HUES48 (cell line): ENCODE measurements around the gene HOXB3.

Experiments
- H3K27ac ChIP-seq: one replicate; pipeline ENCODE4 v1.7.0; 2013; ENCODE audit warnings: low read depth, low read length, inconsistent platforms
- H3K27me3 ChIP-seq: 2 replicates; pipeline ENCODE4 v1.6.1; 2013; ENCODE audit warnings: mild to moderate bottlenecking, low read length; ENCODE audit not compliant: control insufficient read depth, insufficient read depth
- H3K36me3 ChIP-seq: 2 replicates; pipeline ENCODE4 v1.6.1; 2013; ENCODE audit warnings: low read length; ENCODE audit not compliant: control insufficient read depth, insufficient read depth
- H3K4me1 ChIP-seq: 2 replicates; pipeline ENCODE4 v1.6.1; 2013; ENCODE audit warnings: mild to moderate bottlenecking, low read length; ENCODE audit not compliant: control insufficient read depth, insufficient read depth
- H3K4me3 ChIP-seq: 2 replicates; pipeline ENCODE4 v1.5.1; 2013; ENCODE audit warnings: mild to moderate bottlenecking, low read depth, low read length
- H3K9ac ChIP-seq: 2 replicates; pipeline ENCODE4 v1.6.1; 2013; ENCODE audit warnings: mild to moderate bottlenecking, low read depth, low read length, moderate library complexity
- H3K9me3 ChIP-seq: 2 replicates; pipeline ENCODE4 v1.6.1; 2013; ENCODE audit warnings: low read length; ENCODE audit not compliant: control insufficient read depth, insufficient read depth

Gene HOXB3

DNA sequence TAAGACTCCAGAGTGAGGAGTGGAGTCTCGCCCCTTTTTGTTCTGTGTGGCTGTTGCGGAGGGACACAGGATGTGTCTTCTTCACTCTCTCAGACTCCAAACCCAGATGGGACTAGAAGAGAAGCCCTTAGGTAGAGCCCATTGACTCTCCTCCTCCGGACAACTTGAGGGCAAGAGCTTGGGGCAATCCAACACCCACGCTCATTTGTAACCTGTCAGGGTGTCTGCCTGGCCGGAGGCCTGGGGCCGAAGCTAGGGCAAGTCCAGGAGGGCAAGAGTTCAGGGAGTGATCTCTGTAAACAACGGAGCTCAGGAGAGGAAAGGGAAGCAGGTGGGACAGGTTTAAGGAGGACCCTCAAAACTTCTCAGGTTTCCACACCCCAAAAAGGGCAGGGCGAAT is 57.8 kb downstream of the HOXB3 start:
- H3K27ac ChIP-seq, result no peak overlapping the region
- no peak overlapping the region for H3K9ac ChIP-seq
- peaks cover 81% of the 10 kb centered on the region for H3K27me3 ChIP-seq
- H3K36me3 ChIP-seq, result no peaks in the 10 kb centered on the region
- no peaks in the 10 kb centered on the region for H3K9me3 ChIP-seq
- peaks cover 37% of the 10 kb centered on the region for H3K4me1 ChIP-seq
- H3K4me3 ChIP-seq, result no peak overlapping the region

DNA sequence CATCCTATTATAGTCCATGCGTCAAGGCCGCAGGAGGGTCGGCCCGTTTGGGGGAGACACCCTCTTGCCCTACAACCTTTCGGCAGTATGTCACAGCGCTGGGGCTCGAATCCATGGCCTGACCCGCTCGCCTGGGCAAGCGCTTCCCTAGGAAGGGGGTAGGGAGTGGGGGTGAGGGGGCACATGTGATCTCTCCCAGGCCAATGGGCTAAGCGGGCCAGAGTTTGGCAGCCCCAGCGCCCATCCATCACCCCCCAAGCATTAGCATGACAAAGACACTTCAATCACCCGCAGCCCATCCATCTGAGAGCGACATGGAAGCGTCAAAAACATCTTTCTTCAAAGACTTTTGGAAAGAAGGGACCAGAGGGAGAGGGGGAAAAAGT is 59.2 kb downstream of the HOXB3 start, which contains the start of gene HOXB1:
Gene HOXB1 (minus strand): TSS at position 125 of the 386 bp plus-strand sequence. CDS start 107 bp downstream, at position 18.
- no peak within 1 kb of the TSS; the same call in 1 of the 2 replicates for H3K4me3 ChIP-seq
- peaks cover 85% of the 10 kb centered on the region for H3K27me3 ChIP-seq
- H3K27ac ChIP-seq, result no peak within 1 kb of the TSS
- H3K4me1 ChIP-seq, result peaks cover 45% of the 10 kb centered on the region
- no peaks in the 10 kb centered on the region for H3K36me3 ChIP-seq
- H3K9me3 ChIP-seq, result no peaks in the 10 kb centered on the region
- no peak within 1 kb of the TSS for H3K9ac ChIP-seq

DNA sequence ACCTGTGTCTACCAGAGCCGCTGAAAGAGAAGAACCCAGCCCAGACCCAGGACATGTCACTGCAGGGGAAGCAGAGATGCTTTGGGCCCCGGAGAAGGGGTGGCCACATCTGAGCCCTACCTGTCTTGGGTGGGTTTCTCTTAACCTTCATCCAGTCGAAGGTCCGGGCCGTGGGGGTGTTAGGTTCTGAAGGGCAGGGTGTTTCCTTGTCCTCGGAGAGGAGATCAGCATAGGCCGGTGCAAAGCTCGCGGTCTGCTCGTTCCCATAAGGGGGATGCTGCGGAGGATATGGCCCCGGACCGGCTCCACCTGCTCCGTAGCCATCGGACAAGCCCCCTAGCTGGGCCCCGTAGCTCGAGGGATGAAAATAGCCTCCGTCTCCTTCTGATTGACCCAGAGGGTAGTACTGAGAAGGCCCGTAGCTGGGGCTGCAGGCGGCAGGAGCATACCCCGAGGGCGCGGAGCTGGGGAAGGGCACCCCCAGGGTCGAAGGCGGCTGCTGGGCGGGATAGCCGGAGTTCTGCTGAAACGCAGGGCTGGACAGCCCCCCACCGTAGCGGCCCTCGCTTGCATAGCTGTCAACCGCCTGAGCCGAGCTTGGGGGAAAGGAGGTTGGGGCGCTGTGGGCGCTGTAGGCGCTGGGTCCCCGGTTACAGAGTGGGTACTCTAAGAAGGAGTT is 59.7 kb downstream of the HOXB3 start:
- Histone ChIP-seq H3K27ac (no peak overlapping the region), H3K4me3 (no peak overlapping the region; the same call in 1 of the 2 replicates), H3K4me1 (peaks cover 45% of the 10 kb centered on the region), H3K9ac (no peak overlapping the region), H3K36me3 (no peaks in the 10 kb centered on the region), H3K9me3 (no peaks in the 10 kb centered on the region), H3K27me3 (peaks cover 91% of the 10 kb centered on the region)

DNA sequence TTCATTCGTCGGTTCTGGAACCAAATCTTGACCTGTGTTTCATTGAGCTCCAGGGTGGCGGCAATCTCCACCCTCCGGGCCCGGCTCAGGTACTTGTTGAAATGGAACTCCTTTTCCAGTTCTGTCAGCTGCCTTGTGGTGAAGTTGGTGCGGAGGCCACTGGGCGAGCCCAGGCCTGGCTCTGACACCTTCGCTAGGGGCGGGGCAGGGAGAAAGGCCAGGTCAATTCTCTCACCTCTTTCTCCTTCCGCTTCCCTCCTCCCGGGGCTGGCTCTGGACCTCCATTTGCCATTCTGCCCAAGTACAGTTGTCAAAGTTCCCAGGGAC is 60.4 kb downstream of the HOXB3 start:
- Histone ChIP-seq H3K9me3 (no peaks in the 10 kb centered on the region), H3K36me3 (no peaks in the 10 kb centered on the region), H3K27me3 (peaks cover 98% of the 10 kb centered on the region), H3K9ac (no peak overlapping the region), H3K27ac (no peak overlapping the region), H3K4me3 (no peak overlapping the region), H3K4me1 (peaks cover 45% of the 10 kb centered on the region)

DNA sequence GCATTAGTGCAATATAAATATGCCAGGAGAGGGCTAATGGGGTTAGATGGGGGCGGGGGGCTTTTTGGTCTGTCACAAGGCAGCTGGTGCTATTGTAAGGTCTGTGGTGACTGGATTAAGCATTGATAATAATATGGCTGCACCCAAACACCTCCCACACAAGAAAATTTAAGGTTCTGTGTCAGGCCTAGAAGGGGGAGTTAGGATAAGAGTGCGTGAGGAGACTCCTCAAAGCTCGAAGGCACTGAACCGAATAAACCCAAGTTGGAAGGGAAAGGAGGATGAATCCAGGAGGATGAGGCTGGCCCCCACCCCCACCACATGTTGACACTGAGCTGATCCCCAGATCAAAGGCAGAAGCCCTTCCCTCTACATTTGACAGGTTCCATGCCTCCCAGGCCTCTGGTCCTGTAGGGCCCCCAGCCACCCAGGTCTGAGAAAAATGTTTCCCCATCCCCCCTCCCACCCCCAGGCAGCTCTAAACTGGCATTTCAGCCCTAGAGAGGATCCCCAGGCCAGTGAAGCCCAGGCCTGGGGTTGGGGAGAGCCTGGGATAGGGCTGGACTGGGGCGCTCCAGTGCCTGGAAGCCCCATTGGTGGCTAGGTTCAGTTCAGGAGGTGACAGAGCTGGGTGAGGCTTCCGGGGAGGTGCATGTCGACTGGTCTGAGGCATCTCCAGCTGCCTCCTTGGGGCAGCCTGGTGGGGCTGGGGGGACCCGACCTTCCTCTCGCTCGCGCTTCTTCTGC is 60.9 kb downstream of the HOXB3 start:
- Histone ChIP-seq H3K9me3 (no peaks in the 10 kb centered on the region), H3K27me3 (peaks cover 98% of the 10 kb centered on the region), H3K4me1 (peaks cover 45% of the 10 kb centered on the region), H3K9ac (no peak overlapping the region), H3K36me3 (no peaks in the 10 kb centered on the region), H3K4me3 (no peak overlapping the region), H3K27ac (no peak overlapping the region)

DNA sequence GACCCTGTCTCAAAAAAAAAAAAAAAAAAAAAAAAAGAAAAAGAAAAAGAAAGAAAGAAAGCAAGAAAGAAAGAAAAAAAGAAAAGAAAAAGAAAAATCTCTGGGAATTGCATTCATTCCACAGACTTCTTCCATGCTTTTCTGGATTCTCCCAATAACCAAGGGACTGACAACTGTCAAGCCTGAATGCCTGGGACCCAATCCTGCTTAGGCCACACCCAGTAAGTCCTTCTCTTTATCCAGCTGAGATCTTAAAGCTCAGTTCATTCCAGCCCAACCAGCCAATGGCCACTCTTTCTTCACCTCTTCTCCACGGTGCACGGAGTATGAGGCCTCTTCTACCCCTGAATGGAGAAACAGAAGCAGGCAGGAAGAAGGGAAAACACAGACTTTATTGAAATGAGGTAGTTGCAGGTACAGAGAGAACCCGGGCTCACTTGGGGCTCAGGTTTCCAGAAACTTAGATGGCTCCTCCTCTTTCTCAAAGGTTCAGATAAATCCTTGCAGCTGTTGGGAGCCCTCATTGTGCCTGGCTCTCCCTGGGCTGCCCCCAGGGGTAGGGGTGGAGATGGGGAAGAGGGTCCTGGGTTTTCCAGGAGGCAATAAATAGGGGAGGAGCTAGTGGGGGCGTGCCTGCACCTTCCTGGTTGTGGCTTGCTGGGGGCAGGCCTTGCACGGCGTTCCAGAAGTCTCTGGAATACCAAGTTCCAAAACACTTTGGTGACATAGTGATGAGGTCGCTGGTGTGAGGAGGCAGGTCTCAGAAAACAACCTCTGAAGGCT is 61.7 kb downstream of the HOXB3 start:
- Histone ChIP-seq H3K4me3 (no peak overlapping the region), H3K27ac (no peak overlapping the region), H3K27me3 (peaks cover 98% of the 10 kb centered on the region), H3K9ac (no peak overlapping the region), H3K4me1 (peaks cover 45% of the 10 kb centered on the region), H3K9me3 (no peaks in the 10 kb centered on the region), H3K36me3 (no peaks in the 10 kb centered on the region)

DNA sequence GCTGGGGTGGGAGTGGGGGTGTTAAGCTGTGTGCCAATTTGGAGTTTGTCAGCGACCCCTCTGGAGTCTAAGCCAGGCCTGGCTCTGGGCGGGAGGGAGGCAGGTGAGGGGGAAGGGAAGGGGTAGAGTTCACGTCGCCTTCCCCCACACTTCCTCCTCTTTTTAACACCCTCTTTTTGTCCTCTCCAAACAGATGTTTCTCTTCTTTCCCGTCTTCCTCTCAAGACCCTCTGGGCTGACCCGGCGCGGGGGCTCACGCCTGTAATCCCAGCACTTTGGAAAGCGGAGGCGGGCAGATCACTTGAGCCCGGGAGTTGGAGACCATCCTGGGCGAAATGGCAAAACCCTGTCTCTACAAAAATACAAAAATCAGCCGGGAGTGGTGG is 62.5 kb downstream of the HOXB3 start:
- peak overlapping the region; percentile 11 for H3K27ac ChIP-seq
- H3K4me1 ChIP-seq, result peaks cover 49% of the 10 kb centered on the region
- H3K9me3 ChIP-seq, result no peaks in the 10 kb centered on the region
- no peak overlapping the region for H3K9ac ChIP-seq
- H3K36me3 ChIP-seq, result no peaks in the 10 kb centered on the region
- peak overlapping the region; percentile 45 for H3K4me3 ChIP-seq
- H3K27me3 ChIP-seq, result peaks cover 98% of the 10 kb centered on the region

DNA sequence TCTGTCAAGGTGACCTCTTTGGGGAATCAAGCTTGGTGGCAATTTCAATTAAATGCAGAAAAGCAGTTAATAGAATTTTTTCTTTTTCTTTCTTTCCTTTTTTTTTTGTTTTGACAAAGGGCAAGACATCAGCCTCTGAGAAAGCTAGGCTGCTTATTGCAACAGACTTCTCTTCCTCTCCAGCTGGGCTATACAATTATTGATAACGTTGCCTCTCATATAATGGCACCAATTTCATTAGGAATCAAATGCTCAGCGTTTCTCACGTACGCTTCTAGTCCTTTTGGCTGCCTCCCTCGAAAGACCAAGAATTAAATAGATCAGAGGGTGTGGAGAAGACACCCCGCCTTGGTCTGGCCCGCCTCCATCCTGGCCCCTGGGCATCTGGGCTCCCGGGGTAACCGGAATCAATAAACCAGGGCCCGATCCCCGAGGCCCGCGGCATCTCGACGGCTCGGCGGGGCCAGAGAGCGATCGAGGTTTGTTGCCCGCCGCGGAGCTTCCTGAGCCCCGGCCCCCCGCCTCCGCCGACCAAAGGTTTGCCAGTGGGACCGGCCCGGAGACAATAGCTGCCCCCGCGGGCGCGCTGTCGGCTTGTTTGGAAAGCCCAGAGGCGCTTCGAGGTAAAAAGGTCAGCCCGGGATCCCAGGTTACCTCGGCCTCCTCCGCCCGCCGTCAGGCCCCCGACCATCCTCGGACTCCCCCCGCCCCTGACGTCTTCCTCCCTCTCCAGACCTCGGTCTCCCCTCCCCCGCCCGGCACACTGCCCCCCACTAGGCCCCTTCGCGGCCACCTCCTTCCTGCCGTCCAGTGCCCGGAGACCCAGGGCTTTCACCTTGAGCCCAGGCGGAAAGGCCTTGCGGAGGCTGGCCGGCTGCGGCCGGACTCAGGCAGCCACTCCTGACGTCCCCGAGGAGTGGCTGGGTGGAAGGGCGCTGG is 63.2 kb downstream of the HOXB3 start:
- peaks cover 55% of the 10 kb centered on the region for H3K4me1 ChIP-seq
- peaks cover 98% of the 10 kb centered on the region for H3K27me3 ChIP-seq
- H3K9me3 ChIP-seq, result no peaks in the 10 kb centered on the region
- no peak overlapping the region for H3K9ac ChIP-seq
- peak overlapping the region; percentile 45 for H3K4me3 ChIP-seq
- peak overlapping the region; percentile 11 for H3K27ac ChIP-seq
- no peaks in the 10 kb centered on the region for H3K36me3 ChIP-seq

DNA sequence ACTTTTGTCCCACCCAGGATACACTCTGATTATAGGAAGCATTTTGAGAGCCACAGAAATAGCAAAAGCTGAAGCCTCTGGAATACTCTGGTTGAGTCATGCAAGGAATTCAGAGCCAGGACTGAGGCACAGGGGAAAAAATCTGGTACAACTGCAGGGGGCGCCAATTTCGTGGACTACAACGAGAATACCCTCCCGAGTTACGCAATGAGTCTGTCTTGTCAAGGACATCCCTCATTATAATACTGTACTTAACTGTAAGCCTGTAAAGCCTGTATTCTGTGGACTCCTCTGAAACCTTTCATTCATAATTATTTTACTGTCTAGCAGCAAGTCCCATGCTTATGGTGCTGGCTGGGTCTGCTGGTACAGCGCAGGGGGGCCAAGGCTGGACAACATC is 67.0 kb downstream of the HOXB3 start:
- Histone ChIP-seq H3K36me3 (no peaks in the 10 kb centered on the region), H3K27me3 (peaks cover 93% of the 10 kb centered on the region), H3K4me1 (peaks cover 39% of the 10 kb centered on the region), H3K27ac (no peak overlapping the region), H3K4me3 (no peak overlapping the region), H3K9me3 (no peaks in the 10 kb centered on the region), H3K9ac (no peak overlapping the region)

DNA sequence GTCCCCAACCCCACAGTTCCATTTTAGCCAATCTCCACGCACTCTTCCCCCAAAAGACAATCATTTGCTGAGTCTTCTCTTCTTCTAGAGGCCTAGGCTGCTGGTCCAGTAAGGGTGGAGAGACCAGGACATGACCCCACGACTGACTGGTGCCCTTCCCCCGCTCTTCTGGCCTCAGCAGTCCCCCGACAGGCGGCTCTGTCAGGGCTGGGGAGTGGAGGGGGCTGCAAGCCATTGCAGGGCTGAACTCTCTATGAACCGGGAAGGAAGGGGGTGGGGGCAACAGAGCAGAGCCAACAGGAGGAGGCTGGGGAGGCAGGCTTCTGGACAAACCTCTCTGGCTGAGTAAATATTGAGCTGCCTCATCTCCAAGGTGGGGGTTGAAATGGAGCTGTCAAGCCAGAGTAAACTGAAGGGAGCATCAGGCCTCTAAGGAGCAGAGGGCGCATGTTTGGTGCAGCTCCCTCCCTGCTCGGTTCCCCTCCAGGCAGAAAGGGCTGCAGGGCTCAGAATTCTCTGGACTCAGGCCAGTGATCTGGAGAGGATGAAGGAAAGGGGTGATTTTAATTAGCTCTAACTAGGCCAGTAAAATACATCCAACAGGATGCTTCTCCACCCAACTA is 67.9 kb downstream of the HOXB3 start:
- Histone ChIP-seq H3K27me3 (peaks cover 90% of the 10 kb centered on the region), H3K27ac (no peak overlapping the region), H3K9ac (no peak overlapping the region)

More for the DNA sequence above, 67.9 kb downstream of the HOXB3 start:
- Histone ChIP-seq H3K4me1 (peaks cover 36% of the 10 kb centered on the region), H3K4me3 (peak overlapping the region; percentile 9; the same call in 1 of the 2 replicates), H3K9me3 (no peaks in the 10 kb centered on the region), H3K36me3 (no peaks in the 10 kb centered on the region)
